ENCODE results near the gene TMEM156.
A peak's percentile ranks its signal among the peaks of the same experiment; 100 is the strongest.
"Not testable (repeated sequence)": the region's sequence is repeated elsewhere in the genome, so short reads cannot be mapped to it uniquely, and the experiment has no call there.

The TMEM156 gene

GRCh38 chr4:38955957-38956356 lies 76.3 kb downstream of the TMEM156 start:
- DNase-seq = no peak

GRCh38 chr4:38954727-38955126 lies 77.5 kb downstream of the TMEM156 start:
- DNase-seq = no peak

GRCh38 chr4:38952017-38952416 lies 80.2 kb downstream of the TMEM156 start:
- no peak for DNase-seq

- no peak for DNase-seq
Measured at GRCh38 chr4:38951598-38951997, 80.6 kb downstream of the TMEM156 start.

DNA sequence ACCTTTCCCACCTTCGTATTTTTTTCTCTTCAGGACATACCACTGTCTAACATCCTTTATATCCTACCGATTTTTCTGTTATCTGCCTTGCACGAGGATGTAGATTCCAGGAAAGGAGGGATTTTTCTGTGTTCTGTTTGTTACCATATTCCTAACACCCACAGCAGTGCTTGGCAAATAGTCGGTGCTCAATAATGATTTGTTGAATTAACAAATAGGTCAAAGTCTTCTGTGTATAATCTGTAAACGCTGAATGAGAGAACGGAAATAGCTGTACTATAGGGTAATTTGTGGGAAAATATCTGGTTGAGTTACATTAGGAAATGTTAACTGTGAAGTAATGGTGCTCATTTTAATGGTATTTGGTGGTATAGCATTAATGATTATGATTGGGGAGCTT lies 81.5 kb downstream of the TMEM156 start:
- no peak for DNase-seq

DNA sequence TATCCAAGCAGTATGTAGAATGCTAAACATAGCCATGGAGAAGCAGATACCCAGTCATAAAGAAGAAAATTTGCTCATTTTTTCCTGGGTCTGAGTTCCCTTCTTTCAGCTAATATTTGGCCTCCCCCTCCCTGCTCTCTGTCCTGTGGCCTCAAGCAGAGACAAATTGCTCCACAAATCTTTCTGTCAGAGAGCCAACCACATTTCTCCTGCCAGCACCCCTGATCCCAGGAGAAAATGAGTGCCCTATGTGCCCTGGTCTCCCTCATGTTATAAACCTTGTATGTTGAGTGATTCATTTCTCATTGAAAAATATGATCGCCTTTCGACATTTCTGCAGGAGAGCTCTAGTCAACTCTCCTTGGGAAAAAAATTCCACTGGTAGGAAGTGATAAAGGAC lies 82.0 kb downstream of the TMEM156 start:
- no peak for DNase-seq

GRCh38 chr4:38949411-38950051 lies 82.7 kb downstream of the TMEM156 start:
- DNase-seq = no peak

GRCh38 chr4:38948551-38948950 lies 83.7 kb downstream of the TMEM156 start:
- no peak for DNase-seq

- no peak for DNase-seq
Measured at GRCh38 chr4:38946919-38947318, 85.3 kb downstream of the TMEM156 start.

GRCh38 chr4:38944440-38944839 lies 87.8 kb downstream of the TMEM156 start:
- DNase-seq = no peak

DNA sequence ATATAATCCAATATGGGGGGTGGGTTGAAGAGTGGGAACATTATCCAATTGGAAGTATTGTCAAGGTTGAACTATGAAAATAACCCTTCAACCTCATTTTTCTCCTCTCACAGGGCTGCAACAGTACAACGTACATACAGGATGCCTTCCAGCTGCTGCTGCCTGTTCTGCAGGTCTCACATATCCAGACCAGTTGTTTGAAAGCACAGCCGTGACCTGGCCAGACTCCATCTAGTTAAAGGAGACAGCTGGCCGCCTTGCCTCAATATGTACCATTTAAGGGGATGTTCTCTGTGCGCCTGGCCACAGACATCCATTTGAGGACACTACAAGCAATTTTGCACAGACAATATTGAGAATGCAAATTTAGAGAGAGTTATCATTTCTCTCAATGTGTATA lies 88.9 kb downstream of the TMEM156 start:
- DNase-seq = no peak

- DNase-seq = not testable (repeated sequence)
Measured at GRCh38 chr4:38941906-38942305, 90.3 kb downstream of the TMEM156 start.

GRCh38 chr4:38940476-38940875 lies 91.7 kb downstream of the TMEM156 start:
- no peak for DNase-seq

DNA sequence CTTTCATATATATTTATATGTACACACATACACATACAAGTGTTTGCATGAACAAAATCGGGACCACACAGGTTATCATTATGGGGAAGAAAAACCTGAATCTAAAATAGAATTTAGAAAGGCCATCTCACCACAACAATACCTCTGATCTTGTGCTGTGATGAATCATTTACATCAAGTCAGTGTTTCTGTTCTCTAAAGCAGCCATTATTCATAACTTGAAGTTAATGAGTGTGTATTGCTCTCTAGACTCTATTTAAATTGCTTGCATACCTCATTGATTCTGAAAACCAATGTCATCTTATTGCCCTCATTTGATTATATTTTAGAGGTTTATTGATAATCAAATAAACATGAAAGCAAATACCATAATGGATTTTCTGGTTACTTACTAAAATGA lies 93.0 kb downstream of the TMEM156 start:
- no peak for DNase-seq

DNA sequence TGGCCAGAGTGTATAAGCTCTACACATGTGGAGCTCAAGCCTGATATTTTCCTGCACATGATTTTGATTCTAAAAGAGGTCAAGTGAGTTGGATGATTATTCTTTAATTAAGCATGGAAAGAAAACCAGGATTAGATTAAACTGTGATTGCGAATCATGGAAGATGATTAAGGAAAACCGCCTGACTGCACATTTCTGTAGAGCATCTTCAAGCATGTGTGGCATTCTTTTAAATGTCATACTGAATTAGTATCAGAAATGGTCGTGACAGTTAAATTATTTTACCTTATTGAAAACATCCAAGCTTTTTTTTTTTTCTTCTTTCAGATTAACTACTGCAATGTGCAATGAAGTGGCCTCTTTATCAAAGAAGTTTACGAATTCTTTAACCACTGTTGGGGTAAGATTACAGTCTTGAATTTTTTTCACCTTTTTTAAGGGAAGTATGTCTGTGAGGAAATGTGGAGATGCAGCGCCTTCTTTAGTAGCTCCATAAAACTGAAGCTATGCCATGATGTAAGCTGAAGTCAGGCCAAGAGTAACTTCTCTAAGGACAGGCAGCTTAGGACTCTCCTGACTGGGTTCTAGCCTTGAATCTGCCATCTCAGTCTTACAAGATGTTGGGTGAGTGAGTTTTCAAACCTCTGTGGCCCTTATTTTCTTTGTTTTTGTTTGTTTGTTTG lies 96.7 kb downstream of the TMEM156 start:
- DNase-seq = no peak

GRCh38 chr4:38931125-38931524 lies 101.1 kb downstream of the TMEM156 start:
- DNase-seq = no peak

DNA sequence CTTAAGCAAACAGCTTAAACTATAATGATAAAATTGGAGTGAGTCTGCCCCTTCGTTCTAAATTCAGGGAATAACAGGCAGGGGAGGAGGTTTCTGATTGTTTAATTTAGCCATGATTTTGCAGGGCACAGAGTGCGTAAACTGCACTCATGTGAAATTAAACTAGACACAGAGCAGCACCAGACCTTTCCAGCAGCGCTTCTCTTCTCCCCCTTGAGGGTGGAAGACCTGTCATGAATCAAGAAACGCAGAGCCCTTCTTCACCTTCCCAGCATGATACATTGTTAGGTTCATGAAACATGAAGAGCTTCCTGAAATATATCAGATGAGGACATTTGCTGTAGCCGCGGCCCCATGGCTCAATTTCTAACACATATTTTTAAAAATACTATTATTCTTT lies 101.5 kb downstream of the TMEM156 start:
- DNase-seq = no peak

- DNase-seq = no peak
Measured at GRCh38 chr4:38930204-38930603, 102.0 kb downstream of the TMEM156 start.

DNA sequence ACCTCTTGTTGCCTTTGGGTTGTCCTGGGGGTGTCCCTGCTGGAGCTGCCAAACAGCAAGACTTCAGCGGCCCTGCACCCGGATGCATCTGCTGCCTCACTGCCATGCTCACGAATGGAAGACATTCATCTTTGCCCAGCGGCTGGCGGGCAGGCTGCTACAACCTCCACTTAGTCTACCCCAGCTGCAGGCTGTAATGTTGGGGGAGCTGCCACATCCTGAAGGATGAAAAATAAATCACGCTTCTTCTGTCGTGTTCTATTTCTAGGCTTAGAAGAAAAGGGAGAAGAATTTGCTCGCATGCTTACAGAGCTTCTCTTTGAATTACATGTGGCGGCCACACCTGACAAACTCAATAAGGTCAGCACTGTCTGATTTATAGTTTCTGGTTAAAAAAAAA lies 103.2 kb downstream of the TMEM156 start:
- DNase-seq = no peak

- DNase-seq = no peak
Measured at GRCh38 chr4:38928568-38928967, 103.6 kb downstream of the TMEM156 start.

DNA sequence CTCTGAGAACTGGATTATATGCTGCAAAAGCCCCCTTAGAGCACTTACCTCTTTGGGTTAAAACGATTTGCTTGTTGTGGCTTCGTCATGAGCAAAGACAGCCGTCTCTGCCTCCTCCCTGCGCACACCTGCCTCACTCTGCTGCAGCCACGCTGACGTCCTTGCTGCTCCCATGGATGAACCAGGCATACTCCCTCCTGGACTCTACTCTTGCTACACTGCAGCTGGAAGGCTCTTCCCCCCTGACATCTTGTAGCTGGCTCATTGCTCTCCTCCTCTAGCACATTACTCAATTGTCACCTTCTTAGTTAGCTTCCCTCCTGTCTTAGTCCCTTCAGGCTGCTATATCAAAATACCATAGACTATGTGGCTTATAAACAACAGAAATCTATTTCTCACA lies 105.3 kb downstream of the TMEM156 start:
- no peak for DNase-seq

GRCh38 chr4:38925492-38926413 lies 106.5 kb downstream of the TMEM156 start:
- DNase-seq = peak; percentile 28

GRCh38 chr4:38924353-38924752 lies 107.9 kb downstream of the TMEM156 start:
- DNase-seq = no peak

DNA sequence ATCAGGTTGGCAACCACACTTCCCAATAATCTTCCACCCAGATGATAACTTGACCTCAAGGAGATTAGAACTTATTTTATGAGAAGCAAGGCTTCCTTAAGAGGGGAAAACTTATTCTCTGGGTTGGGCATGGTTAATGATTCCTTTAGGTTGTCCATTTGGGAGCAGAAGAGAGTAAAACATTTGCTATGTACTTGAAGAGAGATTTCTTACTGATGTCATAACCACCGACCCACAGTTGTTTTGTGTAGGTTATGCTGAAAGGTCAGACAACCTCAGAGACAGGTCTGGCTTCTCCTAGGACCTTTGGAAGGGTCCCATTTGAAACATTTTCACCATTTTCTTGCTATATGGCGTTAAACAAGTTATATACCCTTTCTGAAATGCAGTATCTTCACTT lies 108.5 kb downstream of the TMEM156 start:
- no peak for DNase-seq
